GOT3 (cell line): ENCODE results near the gene NOTCH2.

Source experiments
- DNase-seq: peaks from one replicate; lab custom pipeline; 2025; ENCODE audit warnings: mixed read lengths; lab: John Stamatoyannopoulos, UW

Gene NOTCH2

GRCh38 chr1:119941392-119941791, 128.1 kb downstream of the NOTCH2 start:
- no peak for DNase-seq

GRCh38 chr1:119940697-119941096, 128.8 kb downstream of the NOTCH2 start:
- DNase-seq = no peak

- no peak for DNase-seq
These were observed 132.3 kb downstream of the NOTCH2 start for GRCh38 chr1:119937198-119937597.

- no peak for DNase-seq
These were observed 133.5 kb downstream of the NOTCH2 start for GRCh38 chr1:119935915-119936314.

GRCh38 chr1:119935373-119935772, 134.1 kb downstream of the NOTCH2 start:
- DNase-seq = no peak

GRCh38 chr1:119933397-119933796, 136.1 kb downstream of the NOTCH2 start:
- DNase-seq = no peak

- no peak for DNase-seq
These were observed 139.7 kb downstream of the NOTCH2 start for GRCh38 chr1:119929643-119930315.

GRCh38 chr1:119926553-119926952, 142.9 kb downstream of the NOTCH2 start:
- no peak for DNase-seq

GRCh38 chr1:119924948-119925898, 144.2 kb downstream of the NOTCH2 start:
- DNase-seq = no peak

- no peak for DNase-seq
These were observed 149.1 kb downstream of the NOTCH2 start for GRCh38 chr1:119920104-119920968.

GRCh38 chr1:119919241-119919640, 150.2 kb downstream of the NOTCH2 start:
- DNase-seq = no peak

GRCh38 chr1:119918301-119918700, 151.2 kb downstream of the NOTCH2 start:
- no peak for DNase-seq

GRCh38 chr1:119917304-119918055, 152.0 kb downstream of the NOTCH2 start:
- DNase-seq = no peak

GRCh38 chr1:119915517-119915916, 153.9 kb downstream of the NOTCH2 start:
- DNase-seq = no peak

- DNase-seq = no peak
These were observed 155.4 kb downstream of the NOTCH2 start for GRCh38 chr1:119914071-119914470.

- DNase-seq = no peak
These were observed 156.5 kb downstream of the NOTCH2 start for GRCh38 chr1:119912963-119913362.

GRCh38 chr1:119911775-119912174, 157.7 kb downstream of the NOTCH2 start:
- DNase-seq = no peak

- DNase-seq = no peak
These were observed 158.8 kb downstream of the NOTCH2 start for GRCh38 chr1:119910618-119911017.

GRCh38 chr1:119909890-119910596, 159.4 kb downstream of the NOTCH2 start:
- DNase-seq = no peak

- DNase-seq = no peak
These were observed 160.8 kb downstream of the NOTCH2 start for GRCh38 chr1:119908661-119909060.
